Right ventricle myocardium superior (tissue), 1 donor: Measurements from ENCODE around the gene CYLD. TPM values are rescaled to one million over a fixed set of nuclear protein-coding genes. Genes with fewer than 3 reads are reported as not detected.

Source experiments
- ATAC-seq: fragments of 200-7000 bp; cut with Tn5 transposase; one replicate; pipeline ENCODE4 v1.9.1; 2020; ENCODE audit warnings: mild to moderate bottlenecking; ENCODE audit not compliant: poor library complexity
- DNase-seq: peaks from one replicate; pipeline ENCODE4 v3.0.0-alpha.2; 2020
- intact Hi-C: fragments of 100-400 bp; cut with DNase I; formaldehyde crosslinking; loops from one replicate; pipeline ENCODE4 v1.11.2; 2022
- long read RNA-seq: library from polyadenylated mRNA; unstranded; transcript quantifications from one replicate; pipeline ENCODE4 v2.0.0, GENCODE V29; 2021
- total RNA-seq: library from RNA; stranded (reverse); fragmentation: NEBNext Ultra II Directional; extraction: Animal tissue kit (Norgen Biotek cat#: 25700); gene quantifications from one replicate; pipeline ENCODE4 v1.2.1, GENCODE V29; 2021
- donor health status: DM: no; HTN: yes; CAD: no; lungs with severe emphysema.

Gene CYLD
- total RNA-seq: 29.4 TPM
- long read RNA-seq, transcript CYLD-214 (18 exons, 3,513 nt): major isoform, 15 of 45 reads
- long read RNA-seq, transcript CYLD-202 (18 exons, 3,536 nt): minor isoform, 11 of 45 reads
- long read RNA-seq, partial matches to known transcripts: 7 of 45 reads
- long read RNA-seq, other reads (novel, unspliced or antisense): 12 of 45 reads

DNA sequence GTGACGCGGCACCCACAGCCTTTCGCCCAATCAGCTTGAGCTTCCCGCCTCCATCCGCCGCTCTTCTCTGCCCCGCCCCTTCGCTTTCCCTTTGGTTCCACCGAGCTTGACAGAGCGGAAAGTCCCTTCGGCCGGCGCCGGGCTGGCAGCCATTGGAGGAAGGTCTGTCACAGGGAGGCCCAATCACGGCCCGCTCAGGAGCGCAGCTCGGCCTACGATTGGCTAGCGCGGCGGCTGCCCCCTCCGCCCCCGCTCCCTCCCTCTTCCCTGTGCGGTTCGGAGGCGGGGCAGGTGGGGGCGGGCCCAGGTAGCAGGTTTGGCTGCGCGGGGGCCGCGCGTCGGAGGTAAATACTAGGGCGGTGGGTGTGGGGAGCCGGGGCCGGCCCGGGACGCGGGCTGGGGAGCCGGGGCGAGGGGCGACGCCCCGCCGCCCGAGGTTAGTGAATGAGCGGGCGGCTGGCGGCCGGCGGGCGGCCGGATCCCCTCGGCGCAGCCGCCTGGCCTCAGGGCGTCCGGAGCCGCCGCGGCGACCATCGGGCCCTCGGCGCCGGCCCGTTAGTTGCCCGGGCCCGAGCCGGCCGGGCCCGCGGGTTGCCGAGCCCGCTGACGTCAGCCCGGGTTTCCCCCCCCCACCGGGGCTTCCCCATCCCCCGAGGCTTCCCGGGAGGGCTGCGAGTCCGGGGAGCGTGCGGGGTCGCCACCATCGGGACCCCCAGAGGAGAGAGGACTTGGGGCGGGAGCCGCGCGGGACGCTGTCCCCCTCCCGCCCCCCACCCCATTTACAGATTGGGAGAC lies at the start of gene CYLD:
TSS of gene CYLD (plus strand) at position 306 of the 795 bp plus-strand sequence. CDS start 7,613 bp downstream, outside the sequence.
- peak; percentile 99 for ATAC-seq
- intact Hi-C loops: loop anchor here (5.0 kb wide), 1 partner anchor 145 kb away; no protein-coding TSS in a partner anchor
- DNase-seq: peak; percentile 100

DNA sequence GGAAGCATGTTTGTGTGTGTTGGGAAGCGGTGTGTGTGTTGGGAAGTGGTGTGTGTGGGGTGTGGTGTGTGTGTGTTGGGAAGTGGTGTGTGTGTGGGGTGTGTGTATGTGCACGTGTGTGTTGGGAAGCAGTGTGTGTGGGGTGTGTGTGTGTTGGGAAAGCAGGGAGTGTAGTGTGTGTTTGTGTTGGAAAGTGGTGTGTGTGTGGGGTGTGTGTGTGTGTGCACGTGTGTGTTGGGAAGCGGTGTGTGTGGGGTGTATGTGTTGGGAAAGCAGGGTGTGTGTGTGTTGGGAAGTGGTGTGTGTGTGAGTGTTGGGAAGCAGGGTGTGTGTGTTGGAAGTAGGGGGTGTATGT lies 49.3 kb upstream of the CYLD start:
- intact Hi-C loops: no loop called here
- no peak for ATAC-seq
- DNase-seq: no peak

DNA sequence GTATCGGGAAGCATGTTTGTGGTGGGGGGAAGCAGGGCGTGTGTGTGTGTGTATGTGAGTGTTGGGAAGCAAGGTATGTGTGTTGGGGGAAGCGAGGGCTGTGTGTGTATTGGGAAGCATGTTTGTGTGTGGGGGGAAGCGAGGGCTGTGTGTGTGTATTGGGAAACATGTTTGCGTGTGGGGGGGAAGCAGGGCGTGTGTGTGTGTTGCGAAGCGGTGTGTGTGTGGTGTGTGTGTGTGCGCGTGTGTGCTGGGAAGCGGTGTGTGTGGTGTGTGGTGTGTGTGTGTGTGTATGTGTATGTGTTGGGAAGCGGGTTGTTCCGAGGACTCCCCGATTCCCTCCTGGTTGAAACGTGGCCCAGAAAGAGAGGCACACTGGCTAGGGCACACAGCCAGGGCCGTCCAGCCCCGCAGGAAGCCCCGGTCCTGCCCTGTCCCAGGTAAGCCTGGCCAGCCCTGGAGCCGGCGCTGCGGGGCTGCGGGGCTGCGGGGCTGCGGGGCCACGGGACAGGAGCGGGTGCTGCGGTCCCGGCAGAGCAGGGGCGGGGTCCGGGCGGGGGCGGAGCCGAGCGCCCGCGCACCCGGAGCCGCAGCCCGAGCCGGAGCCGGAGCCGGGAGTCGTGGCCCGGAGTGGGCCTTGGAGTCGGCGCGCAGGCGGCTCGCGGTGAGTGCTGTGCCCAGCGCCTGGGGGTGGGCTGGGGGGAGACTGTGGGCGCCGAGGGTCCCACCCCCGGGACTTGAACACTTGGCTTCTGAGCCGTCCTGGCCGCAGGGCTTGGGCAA lies 48.7 kb upstream of the CYLD start, which contains the start of gene NOD2:
TSS of gene NOD2 (plus strand) at position 608 of the 783 bp plus-strand sequence. CDS start 5,890 bp downstream, outside the sequence.
- ATAC-seq (peak; percentile 57), DNase-seq (no peak)
- intact Hi-C loops: no loop called here

DNA sequence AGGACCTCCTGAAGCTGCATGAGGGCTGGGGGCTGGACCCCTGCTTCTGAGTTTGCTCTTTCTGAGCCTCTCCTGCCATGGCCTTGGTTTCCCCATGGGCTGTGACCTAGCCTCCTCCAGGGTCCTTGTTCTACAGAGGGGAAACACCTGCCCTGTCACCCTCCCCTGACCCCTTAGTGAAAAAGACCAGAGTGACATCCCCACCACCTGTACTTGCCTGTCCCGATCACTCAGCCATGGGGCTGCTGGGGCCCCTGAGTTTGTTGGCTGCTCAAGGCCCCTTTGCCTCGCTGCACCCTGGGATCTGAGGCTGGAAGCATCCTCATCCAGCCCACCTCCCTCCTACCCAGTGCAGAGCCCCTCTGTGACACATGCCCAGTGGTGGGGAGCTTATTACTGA lies 47.7 kb upstream of the CYLD start:
- intact Hi-C loops: no loop called here
- ATAC-seq: no peak

DNA sequence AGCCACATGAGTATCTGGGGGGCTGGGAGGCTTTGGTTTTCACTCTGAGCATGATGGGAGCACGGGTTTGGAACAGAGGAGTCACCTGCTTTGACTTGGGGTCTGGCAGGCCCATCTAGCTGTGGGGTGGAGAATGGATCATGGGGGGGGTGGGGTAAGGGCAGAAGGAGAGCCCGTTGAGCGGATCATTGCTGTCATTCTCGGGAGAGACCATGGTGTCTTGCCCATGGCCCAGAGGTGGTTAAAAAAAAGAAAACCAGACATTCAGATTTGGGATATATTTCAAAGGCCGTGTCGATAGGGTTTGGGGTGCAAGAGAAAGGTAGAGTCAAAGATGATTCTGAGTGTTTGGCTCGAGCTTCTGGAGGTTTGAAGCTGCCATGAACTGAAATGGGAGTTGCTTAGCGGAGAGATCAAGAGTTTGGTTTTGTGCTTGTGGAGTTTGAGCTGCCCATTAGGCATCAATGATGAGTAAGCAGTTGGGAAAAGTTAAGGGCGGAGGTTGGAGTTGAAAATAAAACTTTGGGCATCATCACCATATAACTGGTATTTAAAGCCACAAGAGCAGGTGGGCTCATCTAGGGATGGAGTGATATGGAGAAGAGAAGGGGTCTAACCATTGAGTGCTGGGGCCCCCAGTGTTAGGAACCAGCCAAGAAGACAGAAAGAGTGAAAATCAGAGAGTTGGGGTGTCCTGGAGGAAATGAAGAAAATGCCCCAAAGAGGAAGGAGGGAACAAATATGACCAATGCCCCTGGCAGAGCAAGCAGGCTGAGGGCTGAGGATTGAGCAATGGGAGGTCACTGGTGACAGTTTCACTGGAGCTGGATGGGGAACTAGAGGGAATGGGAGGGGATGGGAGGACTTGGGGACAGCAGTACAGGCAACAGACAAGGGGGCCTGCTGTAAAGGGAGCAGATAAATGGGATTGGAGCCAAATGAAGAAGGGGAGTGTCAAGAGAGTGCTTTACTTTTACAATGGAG lies 46.6 kb upstream of the CYLD start:
- ATAC-seq (peak; percentile 46), DNase-seq (peak; percentile 61)
- intact Hi-C loops: no loop called here

More for the DNA sequence above, 47.7 kb upstream of the CYLD start:
- no peak for DNase-seq

DNA sequence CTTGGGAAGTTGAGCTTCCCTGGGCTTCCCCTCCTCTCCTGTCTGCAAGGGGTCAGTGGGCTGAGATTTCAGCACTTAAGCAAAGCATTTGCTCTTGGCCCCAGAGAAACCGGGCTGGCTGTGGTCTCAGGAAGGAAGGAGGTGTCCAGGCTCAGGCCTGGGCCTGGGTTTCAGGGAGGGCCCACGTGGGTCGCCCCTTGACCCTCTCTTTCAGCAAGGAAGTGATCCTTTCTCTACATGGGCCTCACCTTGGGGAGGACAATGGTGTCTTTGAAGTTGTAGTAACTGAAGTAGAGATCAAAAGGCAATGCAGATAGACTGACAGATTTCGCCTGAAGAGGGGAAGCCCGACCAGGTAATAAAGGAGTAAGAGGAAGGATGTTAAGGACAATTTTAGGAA lies 45.8 kb upstream of the CYLD start:
- intact Hi-C loops: no loop called here
- ATAC-seq (no peak), DNase-seq (no peak)

DNA sequence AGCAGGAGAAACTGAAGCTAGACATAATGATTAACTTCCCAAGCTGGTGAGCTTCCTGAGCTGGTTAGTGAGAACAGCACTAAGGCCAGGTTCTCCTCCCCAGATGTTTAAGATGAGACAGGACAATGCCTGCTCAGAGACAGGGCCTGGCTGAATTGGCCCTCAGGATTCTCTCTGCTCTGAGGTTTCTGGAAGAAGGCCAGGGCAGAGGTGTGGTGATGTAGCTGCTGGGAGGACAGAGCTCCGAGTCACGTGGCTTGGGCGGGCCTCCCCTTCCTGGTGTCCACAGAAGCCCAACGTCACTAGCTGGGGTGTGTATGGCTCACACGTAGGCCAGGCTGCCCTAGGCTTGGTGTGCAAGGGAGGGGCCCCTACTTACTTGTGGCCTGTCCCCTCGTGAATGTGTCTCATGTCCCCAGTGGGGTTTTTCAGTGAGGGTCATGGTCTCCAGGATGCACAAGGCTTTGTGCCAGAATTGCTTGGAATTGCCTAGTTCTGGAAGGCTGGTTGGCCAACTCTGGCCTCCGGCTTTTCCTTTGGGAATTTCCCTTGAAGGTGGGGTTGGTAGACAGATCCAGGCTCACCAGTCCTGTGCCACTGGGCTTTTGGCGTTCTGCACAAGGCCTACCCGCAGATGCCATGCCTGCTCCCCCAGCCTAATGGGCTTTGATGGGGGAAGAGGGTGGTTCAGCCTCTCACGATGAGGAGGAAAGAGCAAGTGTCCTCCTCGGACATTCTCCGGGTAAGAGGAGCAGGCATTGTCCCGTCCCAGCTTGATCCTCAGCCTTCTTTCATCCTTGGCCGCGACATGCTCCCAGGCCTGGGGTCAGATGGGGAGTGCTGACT lies 45.1 kb upstream of the CYLD start:
- peak; percentile 90 for DNase-seq

DNA sequence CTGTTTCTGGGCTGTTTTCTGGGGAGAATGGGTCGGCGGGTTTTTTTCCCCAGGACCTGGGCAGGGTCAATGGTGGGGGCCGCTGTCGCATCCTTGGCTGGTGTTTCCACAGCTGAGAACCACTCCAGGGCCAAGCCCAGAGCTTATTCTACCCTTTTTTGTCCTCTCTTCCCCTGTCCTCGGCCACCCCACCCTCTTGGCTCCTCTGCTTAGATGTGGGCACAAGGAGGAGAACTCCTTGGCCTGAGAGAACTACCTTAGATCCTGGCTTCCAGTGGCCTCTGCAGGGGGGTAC lies 44.5 kb upstream of the CYLD start:
- intact Hi-C loops: no loop called here
- no peak for ATAC-seq
- DNase-seq: no peak

More for the DNA sequence above, 45.1 kb upstream of the CYLD start:
- intact Hi-C loops: no loop called here
- peak; percentile 76 for ATAC-seq

DNA sequence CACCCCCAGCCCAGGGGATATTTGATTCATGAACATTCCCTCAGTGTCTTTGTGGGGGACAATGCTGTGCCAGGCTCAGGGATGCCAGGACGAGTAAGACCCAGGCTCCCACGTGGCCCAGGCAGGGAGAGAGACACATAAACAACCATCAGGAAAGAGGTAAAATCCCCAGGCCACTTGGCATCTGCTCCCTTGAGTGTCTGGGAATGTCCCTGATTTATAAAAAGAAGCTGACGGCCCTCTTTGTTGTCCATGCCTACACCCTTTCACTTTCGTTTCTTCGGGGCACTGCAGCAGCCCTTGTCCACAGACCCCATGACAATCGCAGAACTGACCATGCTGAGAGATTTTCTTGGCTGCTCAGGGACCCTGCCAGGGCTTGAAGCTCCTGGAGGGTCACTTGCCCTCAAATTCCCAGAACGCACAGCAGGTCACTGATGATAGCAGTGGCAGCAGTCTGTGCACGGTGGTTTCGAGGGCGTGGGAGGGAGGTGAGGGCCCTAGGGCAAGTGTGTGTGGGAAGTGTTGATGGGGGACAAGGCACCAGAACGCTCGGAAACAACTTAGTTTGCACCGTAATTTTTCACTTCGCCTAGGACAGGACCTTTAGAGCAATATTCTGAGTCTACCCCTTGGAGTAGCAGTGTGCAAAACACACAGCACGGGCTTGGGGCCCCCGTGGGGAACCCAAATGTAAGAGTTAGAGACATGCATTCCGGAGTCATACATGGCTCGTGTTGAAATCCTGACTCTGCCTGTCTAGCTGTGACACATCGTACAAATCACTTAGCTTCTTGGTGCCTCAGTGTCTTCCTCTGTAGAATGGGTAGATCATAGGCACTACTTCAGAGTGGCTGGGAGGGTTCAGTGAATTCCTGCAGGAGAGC lies 43.8 kb upstream of the CYLD start:
- intact Hi-C loops: no loop called here
- peak; percentile 75 for ATAC-seq
- DNase-seq: no peak

DNA sequence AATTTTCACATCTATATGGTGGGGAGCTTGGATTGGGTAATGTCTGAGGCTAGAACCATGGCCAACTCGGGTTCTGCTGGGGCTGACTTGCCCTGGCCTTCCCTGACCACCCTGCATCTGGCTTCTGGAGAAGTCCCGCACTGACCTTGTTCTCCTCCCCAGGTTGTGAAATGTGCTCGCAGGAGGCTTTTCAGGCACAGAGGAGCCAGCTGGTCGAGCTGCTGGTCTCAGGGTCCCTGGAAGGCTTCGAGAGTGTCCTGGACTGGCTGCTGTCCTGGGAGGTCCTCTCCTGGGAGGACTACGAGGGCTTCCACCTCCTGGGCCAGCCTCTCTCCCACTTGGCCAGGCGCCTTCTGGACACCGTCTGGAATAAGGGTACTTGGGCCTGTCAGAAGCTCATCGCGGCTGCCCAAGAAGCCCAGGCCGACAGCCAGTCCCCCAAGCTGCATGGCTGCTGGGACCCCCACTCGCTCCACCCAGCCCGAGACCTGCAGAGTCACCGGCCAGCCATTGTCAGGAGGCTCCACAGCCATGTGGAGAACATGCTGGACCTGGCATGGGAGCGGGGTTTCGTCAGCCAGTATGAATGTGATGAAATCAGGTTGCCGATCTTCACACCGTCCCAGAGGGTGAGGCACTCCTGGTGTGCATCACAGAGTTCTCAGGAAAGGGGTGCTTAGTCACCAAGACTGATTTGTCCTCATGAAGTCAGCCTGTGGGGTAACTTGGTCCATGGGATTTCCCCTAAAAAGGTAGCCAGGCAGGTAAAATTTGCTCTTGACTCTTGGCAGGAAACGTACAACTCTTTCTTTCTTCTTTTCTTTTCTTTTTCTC lies 42.3 kb upstream of the CYLD start:
- intact Hi-C loops: no loop called here
- no peak for DNase-seq
- no peak for ATAC-seq

DNA sequence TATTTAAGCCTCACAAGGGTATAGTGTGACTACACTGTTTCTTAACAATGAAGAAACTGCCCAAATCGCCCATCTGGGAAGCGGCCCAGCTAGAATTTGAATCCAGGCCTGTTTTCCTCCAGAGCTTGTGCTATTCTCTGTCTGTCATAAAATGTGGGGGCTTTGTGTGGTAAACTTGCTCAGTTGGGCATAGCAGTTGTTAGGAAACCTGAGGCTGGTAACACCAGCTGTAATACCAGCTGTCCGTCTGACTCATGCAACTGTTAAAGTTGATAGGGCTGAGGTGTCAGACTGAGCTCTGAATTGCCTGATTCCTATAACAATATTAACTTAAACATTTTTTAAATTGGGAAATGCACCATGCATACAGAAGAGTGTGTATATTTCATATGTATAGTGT lies 39.2 kb upstream of the CYLD start:
- intact Hi-C loops: no loop called here
- no peak for DNase-seq
- no peak for ATAC-seq

DNA sequence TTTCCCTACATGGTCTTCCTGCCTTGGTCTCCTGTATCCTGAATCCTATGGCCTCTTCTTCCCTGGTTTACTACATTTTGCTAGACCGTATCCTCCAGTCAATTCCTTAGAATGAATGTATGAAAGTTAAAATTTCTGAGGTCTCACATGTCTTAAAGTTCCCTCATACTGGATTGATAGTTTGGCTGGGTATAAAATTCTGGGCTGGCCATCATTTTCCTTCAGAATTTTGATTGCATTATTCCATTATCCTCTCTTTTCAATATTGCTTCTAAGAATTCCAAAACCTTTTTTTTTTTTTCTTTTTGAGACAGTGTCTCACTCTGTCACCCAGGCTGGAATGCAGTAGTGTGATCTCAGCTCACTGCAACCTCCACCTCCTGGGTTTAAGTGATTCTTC lies 37.6 kb upstream of the CYLD start:
- ATAC-seq: no peak
- intact Hi-C loops: no loop called here
- no peak for DNase-seq

DNA sequence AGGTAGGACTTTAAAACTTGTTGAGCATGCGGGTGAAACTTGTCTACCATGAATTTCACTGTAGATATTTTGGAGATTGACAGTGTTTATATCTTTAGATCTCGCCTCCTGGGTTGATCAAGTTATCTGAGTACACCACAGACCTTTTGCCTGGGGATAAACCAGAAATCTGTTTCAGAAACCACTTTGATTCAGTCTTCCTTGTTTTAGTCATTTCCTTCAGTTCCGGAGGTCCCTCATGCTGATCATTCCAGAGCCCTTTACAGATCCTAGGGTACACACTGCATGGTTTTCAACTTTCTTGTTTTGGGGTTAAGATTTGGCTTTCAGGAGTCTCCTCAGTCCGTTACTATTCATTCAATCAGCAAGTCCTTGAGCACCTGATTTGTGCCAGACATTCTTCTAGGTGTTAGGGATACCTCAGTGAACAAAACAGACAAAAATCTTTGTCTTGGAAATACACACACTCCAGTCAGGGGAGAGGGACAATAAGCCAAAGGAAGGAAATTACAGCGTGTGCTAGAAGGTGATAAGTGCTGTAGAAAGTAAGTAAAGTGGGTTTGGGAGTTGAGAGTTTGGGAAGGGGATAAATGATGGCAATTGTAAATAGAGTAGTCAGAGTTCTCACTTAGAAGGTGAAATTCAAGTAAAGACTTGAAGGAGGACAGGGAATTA lies 36.3 kb upstream of the CYLD start:
- intact Hi-C loops: no loop called here
- ATAC-seq (no peak), DNase-seq (no peak)

DNA sequence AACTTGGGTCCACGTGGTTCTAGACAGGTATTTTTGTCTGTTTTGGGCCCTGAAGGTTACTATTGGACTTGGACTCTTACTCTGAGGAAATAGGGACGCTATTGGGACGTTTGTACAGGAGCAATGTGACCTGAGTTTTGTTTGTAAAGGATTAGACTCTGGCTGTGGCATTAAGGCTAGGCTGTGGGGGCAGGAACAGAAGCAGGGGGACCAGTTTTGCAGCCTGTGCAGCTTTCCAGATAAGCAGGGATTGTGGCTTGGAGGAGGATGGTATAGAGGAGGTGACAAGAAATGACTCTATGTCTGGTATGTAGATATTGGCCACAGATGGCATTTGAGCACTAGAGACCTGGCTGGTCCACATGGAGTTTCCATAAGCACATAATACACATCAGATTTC lies 35.6 kb upstream of the CYLD start:
- no peak for ATAC-seq
- intact Hi-C loops: no loop called here
- DNase-seq: no peak

DNA sequence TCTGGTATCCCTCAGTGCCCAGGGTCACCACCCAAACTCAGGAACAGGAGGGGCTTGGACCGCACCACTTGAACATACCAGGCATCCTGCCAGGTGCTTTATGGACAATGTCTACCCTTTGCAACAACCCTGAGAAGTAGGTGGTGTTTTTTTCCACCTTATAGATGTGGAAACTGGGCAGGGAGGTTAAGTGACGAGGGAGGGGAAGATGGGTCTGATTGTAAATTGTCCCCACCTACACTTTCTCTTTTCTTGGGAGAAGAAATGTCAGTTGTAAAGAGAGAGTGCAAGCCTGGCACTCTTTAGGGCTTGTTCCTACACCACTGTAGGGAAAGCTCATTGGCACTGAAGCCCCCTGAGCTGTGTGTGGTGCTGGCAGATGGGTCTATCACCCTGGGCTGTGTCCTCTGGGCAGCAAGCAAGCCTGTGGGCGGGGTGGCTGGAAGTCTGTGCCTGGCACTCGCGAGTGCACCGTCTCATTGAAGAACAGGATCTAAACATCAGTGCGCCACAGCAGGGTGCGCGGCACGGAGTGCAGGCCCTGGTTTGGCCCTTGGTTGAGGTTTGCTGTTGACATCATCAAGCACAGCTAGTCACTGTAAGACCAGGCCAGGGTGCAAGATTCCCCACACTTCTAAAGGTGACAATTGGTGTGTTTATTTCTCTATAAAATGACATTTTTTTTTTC lies 33.4 kb upstream of the CYLD start:
- intact Hi-C loops: no loop called here
- ATAC-seq: peak; percentile 44
- DNase-seq: no peak
